GM06990 (cell line): ENCODE measurements around the gene LMNA.

Source experiments
- DNase-seq: peaks from one replicate; pipeline ENCODE4 v3.0.0-alpha.2; 2011; ENCODE audit not compliant: insufficient read length; ENCODE audit errors: extremely low read depth
- H3K27me3 ChIP-seq: replicated peaks from 2 replicates; pipeline ENCODE4 v1.6.0; 2011; ENCODE audit warnings: low read length; ENCODE audit not compliant: control insufficient read depth, insufficient read depth
- H3K36me3 ChIP-seq: 2 replicates; pipeline ENCODE4 v1.5.1; 2011; ENCODE audit warnings: low read length; ENCODE audit not compliant: control insufficient read depth, insufficient read depth
- H3K4me3 ChIP-seq: replicated peaks from 2 replicates; pipeline ENCODE4 v1.5.1; 2011; ENCODE audit warnings: low read depth, mild to moderate bottlenecking, control low read depth, low read length
- CTCF ChIP-seq: IDR thresholded peaks from 2 replicates; pipeline ENCODE4 v1.5.1; 2011; ENCODE audit warnings: low read length, control low read depth, mild to moderate bottlenecking, inconsistent platforms; ENCODE audit not compliant: insufficient read depth, poor library complexity, severe bottlenecking

LMNA gene

GRCh38 chr1:156144742-156145141, 30.2 kb downstream of the LMNA start:
- Histone ChIP-seq H3K27me3 (no peaks in the 10 kb centered on the region), H3K4me3 (no peak overlapping the region), H3K36me3 (no peaks in the 10 kb centered on the region)
- no peak for DNase-seq
- TF ChIP-seq CTCF, result no peak

GRCh38 chr1:156145650-156146019, 31.1 kb downstream of the LMNA start:
- H3K4me3 ChIP-seq, result no peak overlapping the region
- no peak for TF ChIP-seq CTCF
- H3K27me3 ChIP-seq, result no peaks in the 10 kb centered on the region
- no peaks in the 10 kb centered on the region for H3K36me3 ChIP-seq
- no peak for DNase-seq

- peak; percentile 60 for DNase-seq
- Histone ChIP-seq H3K36me3 (no peaks in the 10 kb centered on the region), H3K27me3 (no peaks in the 10 kb centered on the region), H3K4me3 (peak overlapping the region; percentile 18)
- peak; percentile 75 for TF ChIP-seq CTCF
Observed at GRCh38 chr1:156146020-156146768, 31.7 kb downstream of the LMNA start.

- Histone ChIP-seq H3K36me3 (no peaks in the 10 kb centered on the region), H3K27me3 (no peaks in the 10 kb centered on the region), H3K4me3 (no peak overlapping the region)
- TF ChIP-seq CTCF, result no peak
- no peak for DNase-seq
Observed at GRCh38 chr1:156146769-156147405, 32.4 kb downstream of the LMNA start.

GRCh38 chr1:156148216-156148615, 33.7 kb downstream of the LMNA start:
- no peak for TF ChIP-seq CTCF
- peak; percentile 63 for DNase-seq
- Histone ChIP-seq H3K4me3 (no peak overlapping the region), H3K27me3 (no peaks in the 10 kb centered on the region), H3K36me3 (no peaks in the 10 kb centered on the region)
